Upper lobe of left lung (tissue), 4 donors: ENCODE results near the gene ZNF385B.

ENCODE experiments used
- CTCF ChIP-seq, 6 experiments: fragments of 450-650 bp in 4 of 6; fragments of 200-600 bp in 2 of 6; sonication (generic) in 2 of 6; IDR thresholded peaks; one replicate each; pipeline ENCODE4 v1.5.1; 2016 to 2019; ENCODE audit warnings: antibody characterized with exemption in 6 of 6
- POLR2A ChIP-seq, 4 donors: fragments of 450-650 bp; IDR thresholded peaks; one replicate each; pipeline ENCODE4 v1.5.1; 2016 to 2017; ENCODE audit warnings: antibody characterized with exemption in 4 of 4, mild to moderate bottlenecking in 2 of 4
- POLR2AphosphoS5 ChIP-seq, 2 donors: sonication (generic); formaldehyde crosslinking; IDR thresholded peaks; one replicate each; pipeline ENCODE4 v1.5.1; 2017; ENCODE audit warnings: antibody characterized with exemption in 2 of 2

- no peak for TF ChIP-seq CTCF (IDR thresholded peaks at IDR 0.05)
- no peak for TF ChIP-seq POLR2AphosphoS5 (IDR thresholded peaks at IDR 0.05)
- TF ChIP-seq POLR2A (IDR thresholded peaks at IDR 0.05) = no peak
Observed at GRCh38 chr2:179669196-179669595, 192.2 kb downstream of the ZNF385B start.
